GM13976 (cell line): Measurements from ENCODE around the gene ASPSCR1.

Source experiments
- DNase-seq: peaks from one replicate; pipeline ENCODE4 v3.0.0; 2012; ENCODE audit warnings: low spot score
- CTCF ChIP-seq: IDR thresholded peaks from 2 replicates; pipeline ENCODE4 v1.5.1; 2012; ENCODE audit warnings: borderline replicate concordance, mild to moderate bottlenecking; ENCODE audit not compliant: insufficient read depth; ENCODE audit errors: extremely low read depth, missing control alignments, control extremely low read depth
- in situ Hi-C: fragments of 300-500 bp; cut with MboI; formaldehyde crosslinking; loops from one replicate; pipeline ENCODE4 v1.12.0; 2022; ENCODE audit warnings: low sequenced_read_pairs, mixed read lengths, inconsistent platforms; ENCODE audit not compliant: unreplicated experiment

Gene ASPSCR1

GRCh38 chr17:81977211-81977808, at the start of gene ASPSCR1:
Gene ASPSCR1 (plus strand): TSS chr17:81977629. CDS start chr17:81977647, 18 bp downstream.
- TF ChIP-seq CTCF, result no peak
- peak; percentile 96 for DNase-seq
- in situ Hi-C loops, result no loop called here

GRCh38 chr17:81927653-81928543, 49.5 kb upstream of the ASPSCR1 start, which contains the start of gene MAFG:
Gene MAFG (minus strand): TSS chr17:81927735. CDS start chr17:81923185, 4,550 bp downstream.
- TF ChIP-seq CTCF, result peak; percentile 69
- peak; percentile 99 for DNase-seq
- in situ Hi-C loops, result no loop called here

- no peak for TF ChIP-seq CTCF
- in situ Hi-C loops, result no loop called here
- peak; percentile 52 for DNase-seq
These were observed 48.7 kb upstream of the ASPSCR1 start for GRCh38 chr17:81928544-81929252.

- in situ Hi-C loops, result no loop called here
- no peak for DNase-seq
- no peak for TF ChIP-seq CTCF
These were observed 47.9 kb upstream of the ASPSCR1 start for GRCh38 chr17:81929253-81930141.

GRCh38 chr17:81930142-81931125, 47.0 kb upstream of the ASPSCR1 start:
- peak; percentile 58 for DNase-seq
- TF ChIP-seq CTCF, result no peak
- in situ Hi-C loops, result no loop called here
